Panc1 (cell line): Measurements from ENCODE around the gene COPS2. TPM values are rescaled to one million over a fixed set of nuclear protein-coding genes. Genes with fewer than 3 reads are reported as not detected.
"Not testable (repeated sequence)": the region's sequence is repeated elsewhere in the genome, so short reads cannot be mapped to it uniquely, and the experiment has no call there.

Experiments used
- ATAC-seq: fragments of 200-7000 bp; cut with Tn5 transposase; 2 replicates; pipeline ENCODE4 v1.9.1; 2020; ENCODE audit warnings: mild to moderate bottlenecking, moderate library complexity
- BruUV-seq: library from RNA; stranded (reverse); fragments of 400-500 nt; replicated peaks from 2 replicates; lab custom pipeline; 2021; lab: Mats Ljungman, UMichigan
- CTCF ChIA-PET: fragments of 300-600 bp; sonication (Branson Sonifier 250); formaldehyde crosslinking; loops from one replicate; lab custom pipeline; 2022; ENCODE audit warnings: antibody characterized with exemption; lab: Charles Lee
- POLR2A ChIA-PET: fragments of 300-600 bp; sonication (Branson Sonifier 250); formaldehyde crosslinking; loops from one replicate; lab custom pipeline; 2022; ENCODE audit warnings: antibody characterized with exemption; lab: Charles Lee
- DNase-seq: peaks from one replicate; pipeline ENCODE4 v3.0.0-alpha.2; 2010; ENCODE audit warnings: low read depth, low spot score
- H3K27ac ChIP-seq: 2 replicates; pipeline ENCODE4 v1.5.1; 2011; ENCODE audit warnings: mild to moderate bottlenecking, low read length, inconsistent platforms
- H3K27me3 ChIP-seq: fragments of 200-500 bp; sonication (Bioruptor generic); 2 replicates; pipeline ENCODE4 v1.6.0; 2014; ENCODE audit warnings: low read length, inconsistent platforms; ENCODE audit not compliant: control insufficient read depth, insufficient read depth
- H3K36me3 ChIP-seq: fragments of 200-500 bp; sonication (Bioruptor generic); 2 replicates; pipeline ENCODE4 v1.5.1; 2014; ENCODE audit warnings: inconsistent platforms, mild to moderate bottlenecking, low read length, moderate library complexity; ENCODE audit not compliant: control insufficient read depth, insufficient read depth
- H3K4me1 ChIP-seq: 2 replicates; pipeline ENCODE4 v1.5.1; 2011; ENCODE audit warnings: inconsistent platforms, mild to moderate bottlenecking, low read length, moderate library complexity; ENCODE audit not compliant: control insufficient read depth, insufficient read depth
- H3K4me3 ChIP-seq, 2 experiments: 2 replicates each; pipeline ENCODE4 v1.5.1; 2011 to 2012; ENCODE audit warnings: low read depth in 2 of 2, low read length in 2 of 2, mild to moderate bottlenecking in 2 of 2, inconsistent platforms in 1 of 2, moderate library complexity in 1 of 2
- H3K9me3 ChIP-seq: fragments of 200-500 bp; sonication (Bioruptor generic); 2 replicates; pipeline ENCODE4 v1.5.1; 2014; ENCODE audit warnings: low read depth, mild to moderate bottlenecking, inconsistent platforms, low read length, moderate library complexity; ENCODE audit not compliant: control insufficient read depth, insufficient read depth
- CTCF ChIP-seq: fragments of 450-650 bp; IDR thresholded peaks from 2 replicates; pipeline ENCODE4 v1.5.1; 2017; ENCODE audit warnings: mild to moderate bottlenecking
- POLR2AphosphoS5 ChIP-seq: IDR thresholded peaks from 2 replicates; pipeline ENCODE4 v1.6.1; 2012; ENCODE audit warnings: mild to moderate bottlenecking, low read depth, low read length, moderate library complexity
- REST ChIP-seq, 2 experiments: IDR thresholded peaks; 2 replicates each; pipeline ENCODE4 v1.6.1; 2011 to 2012; ENCODE audit warnings: low read depth in 2 of 2, control low read depth in 1 of 2, low read length in 1 of 2, mild to moderate bottlenecking in 1 of 2, moderate library complexity in 1 of 2; ENCODE audit not compliant: insufficient read depth in 1 of 2
- SIN3A ChIP-seq: IDR thresholded peaks from 2 replicates; pipeline ENCODE4 v1.6.1; 2012; ENCODE audit warnings: low read depth, mild to moderate bottlenecking, low read length, moderate library complexity, borderline replicate concordance; ENCODE audit not compliant: insufficient read depth
- TCF7L2 ChIP-seq: IDR thresholded peaks from 2 replicates; pipeline ENCODE4 v1.6.1; 2011; ENCODE audit warnings: mild to moderate bottlenecking, low read depth, low read length, inconsistent platforms
- in situ Hi-C: cut with HindIII; loops from 2 replicates; pipeline ENCODE4 v1.10.0; 2016; ENCODE audit warnings: low sequenced_read_pairs, low pct_unique_long_range_greater_than_20kb
- intact Hi-C: fragments of 100-400 bp; cut with micrococcal nuclease; formaldehyde crosslinking; loops from one replicate; pipeline ENCODE4 v1.10.0; 2022; ENCODE audit not compliant: unreplicated experiment
- total RNA-seq: library from RNA; stranded (reverse); gene quantifications from one replicate; pipeline ENCODE4 v1.2.1, GENCODE V29; 2021; ENCODE audit not compliant: unreplicated experiment

The COPS2 gene
- total RNA-seq, 1 experiment from 2014 or later = 69.4 TPM

GRCh38 chr15:49178497-49178896 lies 23.1 kb upstream of the COPS2 start:
- H3K4me3 ChIP-seq = no peak overlapping the region
- ATAC-seq (no peak), DNase-seq (no peak)
- H3K36me3 ChIP-seq = no peaks in the 10 kb centered on the region
- in situ Hi-C loops = no loop called here
- POLR2A ChIA-PET = interaction anchor here (0.6 kb wide), 1 partner anchor 395 kb away, joined by 8 read pairs; no protein-coding TSS in a partner anchor
- H3K4me1 ChIP-seq = no peaks in the 10 kb centered on the region
- intact Hi-C loops = no loop called here
- no peaks in the 10 kb centered on the region for H3K9me3 ChIP-seq
- no peak for TF ChIP-seq TCF7L2
- TF ChIP-seq CTCF = no peak
- TF ChIP-seq POLR2AphosphoS5 = no peak
- TF ChIP-seq SIN3A = no peak
- TF ChIP-seq REST (IDR thresholded peaks at IDR 0.05; ENCODE audit: insufficient read depth in 1 of 2, low read depth in 2 of 2, low read length in 1 of 2) = no peak
- CTCF ChIA-PET = no interaction called here
- no peaks in the 10 kb centered on the region for H3K27me3 ChIP-seq
- no peak overlapping the region for H3K27ac ChIP-seq
- BruUV-seq = no TSS peak

- BruUV-seq, ATAC-seq, in situ Hi-C loops, H3K36me3 ChIP-seq, H3K27me3 ChIP-seq, H3K9me3 ChIP-seq, H3K27ac ChIP-seq, intact Hi-C loops, H3K4me3 ChIP-seq, DNase-seq, H3K4me1 ChIP-seq, POLR2A ChIA-PET, CTCF ChIA-PET: not testable (repeated sequence)
Observed at GRCh38 chr15:49175582-49176397, 20.4 kb upstream of the COPS2 start.

GRCh38 chr15:49174902-49175301 lies 19.5 kb upstream of the COPS2 start:
- no peaks in the 10 kb centered on the region for H3K27me3 ChIP-seq
- intact Hi-C loops = no loop called here
- TF ChIP-seq TCF7L2 (no peak), POLR2AphosphoS5 (no peak), SIN3A (no peak), REST (IDR thresholded peaks at IDR 0.05; ENCODE audit: insufficient read depth in 1 of 2, low read depth in 2 of 2, low read length in 1 of 2) (no peak), CTCF (no peak)
- H3K4me1 ChIP-seq = peaks cover 8% of the 10 kb centered on the region
- CTCF ChIA-PET = no interaction called here
- ATAC-seq (no peak), DNase-seq (no peak)
- POLR2A ChIA-PET = no interaction called here
- no peak overlapping the region for H3K27ac ChIP-seq
- no peak overlapping the region for H3K4me3 ChIP-seq
- H3K9me3 ChIP-seq = no peaks in the 10 kb centered on the region
- no TSS peak for BruUV-seq
- H3K36me3 ChIP-seq = no peaks in the 10 kb centered on the region
- in situ Hi-C loops = no loop called here
